BE2C (cell line): ENCODE measurements around the gene RBMS3.

Source experiments
- DNase-seq: peaks from one replicate; pipeline ENCODE4 v3.0.0-alpha.2; 2020
- H3K27me3 ChIP-seq: fragments of 250-450 bp; sonication (Bioruptor Pico); 2 replicates; pipeline ENCODE4 v1.5.1; 2020; ENCODE audit warnings: mild to moderate bottlenecking
- H3K36me3 ChIP-seq: fragments of 250-450 bp; sonication (Bioruptor Pico); 2 replicates; pipeline ENCODE4 v1.5.1; 2020; ENCODE audit warnings: mild to moderate bottlenecking
- H3K4me1 ChIP-seq: fragments of 250-450 bp; sonication (Bioruptor Pico); 2 replicates; pipeline ENCODE4 v1.5.1; 2020
- H3K4me3 ChIP-seq: 2 replicates; pipeline ENCODE4 v1.5.1; 2011; ENCODE audit warnings: low read depth, low read length
- H3K9me3 ChIP-seq: fragments of 250-450 bp; sonication (Bioruptor Pico); 2 replicates; pipeline ENCODE4 v1.5.1; 2020
- TF ChIP-seq, protein P1 (sequence below): IDR thresholded peaks from 2 replicates; pipeline ENCODE4 v1.5.1; 2012; ENCODE audit warnings: mild to moderate bottlenecking, low read depth, low read length

The RBMS3 gene

DNA sequence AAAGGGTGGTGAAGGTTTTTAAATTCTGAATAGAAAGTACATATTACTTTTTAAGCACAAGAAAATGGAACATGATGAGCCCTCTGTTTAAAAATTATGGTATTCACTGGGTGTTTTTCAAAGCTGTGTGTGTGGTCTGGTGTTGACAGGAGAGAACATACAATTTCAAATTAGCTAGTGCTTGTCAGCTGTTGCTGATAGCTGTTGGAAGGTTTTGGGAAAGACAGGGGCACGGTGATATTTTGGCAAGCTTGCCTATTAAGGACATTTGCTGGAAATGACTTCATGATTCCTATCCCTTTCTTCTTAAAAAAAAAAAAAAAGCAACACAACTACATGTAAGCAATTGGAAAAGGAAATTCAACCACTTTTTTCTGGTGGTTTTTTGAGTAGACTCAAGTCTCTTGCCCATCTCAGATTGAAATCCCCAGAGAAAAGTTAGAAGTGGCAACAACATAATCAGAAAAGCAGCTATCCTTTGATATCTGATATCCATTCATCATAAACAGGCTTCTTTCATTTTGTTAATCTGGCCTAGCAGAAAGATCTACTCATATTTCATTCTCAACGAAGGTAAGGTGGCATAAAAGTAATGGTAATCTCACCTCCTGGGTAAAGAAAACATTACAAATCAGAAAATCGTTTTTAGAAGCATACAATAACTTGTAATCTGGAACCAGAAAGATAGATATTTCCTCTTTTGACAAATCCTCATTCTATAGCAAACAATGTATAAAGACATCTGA is 130.0 kb downstream of the RBMS3 start:
- Histone ChIP-seq H3K4me3 (no peak overlapping the region), H3K4me1 (peaks cover 14% of the 10 kb centered on the region), H3K27me3 (no peaks in the 10 kb centered on the region), H3K9me3 (no peaks in the 10 kb centered on the region), H3K36me3 (no peaks in the 10 kb centered on the region)
- TF ChIP-seq, protein P1, sequence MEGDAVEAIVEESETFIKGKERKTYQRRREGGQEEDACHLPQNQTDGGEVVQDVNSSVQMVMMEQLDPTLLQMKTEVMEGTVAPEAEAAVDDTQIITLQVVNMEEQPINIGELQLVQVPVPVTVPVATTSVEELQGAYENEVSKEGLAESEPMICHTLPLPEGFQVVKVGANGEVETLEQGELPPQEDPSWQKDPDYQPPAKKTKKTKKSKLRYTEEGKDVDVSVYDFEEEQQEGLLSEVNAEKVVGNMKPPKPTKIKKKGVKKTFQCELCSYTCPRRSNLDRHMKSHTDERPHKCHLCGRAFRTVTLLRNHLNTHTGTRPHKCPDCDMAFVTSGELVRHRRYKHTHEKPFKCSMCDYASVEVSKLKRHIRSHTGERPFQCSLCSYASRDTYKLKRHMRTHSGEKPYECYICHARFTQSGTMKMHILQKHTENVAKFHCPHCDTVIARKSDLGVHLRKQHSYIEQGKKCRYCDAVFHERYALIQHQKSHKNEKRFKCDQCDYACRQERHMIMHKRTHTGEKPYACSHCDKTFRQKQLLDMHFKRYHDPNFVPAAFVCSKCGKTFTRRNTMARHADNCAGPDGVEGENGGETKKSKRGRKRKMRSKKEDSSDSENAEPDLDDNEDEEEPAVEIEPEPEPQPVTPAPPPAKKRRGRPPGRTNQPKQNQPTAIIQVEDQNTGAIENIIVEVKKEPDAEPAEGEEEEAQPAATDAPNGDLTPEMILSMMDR: no peak
- DNase-seq: no peak

DNA sequence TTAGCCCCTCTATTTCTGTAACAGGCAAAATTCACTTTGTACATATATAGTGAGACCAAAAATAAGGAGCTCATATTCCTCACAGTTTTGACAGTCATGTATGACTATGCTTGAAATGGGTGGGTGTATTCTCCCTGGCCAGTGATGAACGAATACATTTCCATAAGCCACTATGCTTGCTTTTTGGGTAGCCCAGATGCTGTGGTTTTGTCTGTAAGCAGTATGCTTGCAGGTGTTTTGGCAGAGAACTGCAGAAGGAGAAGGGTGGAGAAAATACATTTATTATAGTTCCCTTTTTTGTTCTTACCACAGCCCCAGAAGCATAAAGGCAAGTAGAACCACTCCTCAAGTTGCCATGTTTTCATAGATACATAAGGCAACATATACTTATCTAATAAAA is 131.2 kb downstream of the RBMS3 start:
- Histone ChIP-seq H3K27me3 (no peaks in the 10 kb centered on the region), H3K36me3 (no peaks in the 10 kb centered on the region), H3K4me1 (peaks cover 9% of the 10 kb centered on the region), H3K4me3 (no peak overlapping the region), H3K9me3 (no peaks in the 10 kb centered on the region)
- TF ChIP-seq, protein P1: no peak
- DNase-seq: no peak

DNA sequence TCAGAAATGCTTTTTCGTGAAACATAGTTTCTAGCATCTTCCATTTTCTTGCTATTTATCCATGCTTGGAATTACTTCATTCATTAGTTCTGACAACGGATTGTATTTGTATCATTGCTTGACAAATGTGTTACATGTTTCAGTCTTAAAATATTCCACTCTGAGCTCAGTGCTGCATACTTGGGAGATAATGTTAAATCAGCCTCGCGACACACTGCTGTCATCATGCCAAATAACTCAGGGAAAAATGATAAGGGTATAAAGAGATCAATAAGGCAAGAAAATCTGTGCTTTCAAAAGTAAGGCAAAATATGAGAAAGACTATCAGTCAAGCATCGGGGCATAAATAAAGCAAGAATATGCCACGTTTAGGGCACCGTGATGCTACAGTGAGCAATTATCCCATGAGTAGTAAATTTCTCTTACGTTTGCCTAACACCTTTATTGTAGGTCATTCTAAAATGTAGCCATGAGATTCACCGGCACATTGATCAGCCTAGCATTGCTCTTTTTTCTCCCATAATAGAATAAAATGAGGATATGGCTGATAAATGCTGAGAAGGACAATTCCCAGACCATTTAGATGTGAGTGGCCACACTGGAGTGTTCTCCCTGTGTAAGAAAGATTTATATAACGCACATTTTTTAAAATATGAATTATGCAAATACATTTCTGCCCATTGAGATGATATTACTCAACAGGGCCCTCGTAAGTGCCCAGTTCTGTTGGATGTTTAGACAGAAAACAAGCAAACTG is 133.8 kb downstream of the RBMS3 start:
- peaks cover 8% of the 10 kb centered on the region for H3K4me1 ChIP-seq
- DNase-seq: no peak
- H3K4me3 ChIP-seq: no peak overlapping the region
- no peaks in the 10 kb centered on the region for H3K36me3 ChIP-seq
- TF ChIP-seq, protein P1: no peak
- no peaks in the 10 kb centered on the region for H3K27me3 ChIP-seq
- H3K9me3 ChIP-seq: no peaks in the 10 kb centered on the region

DNA sequence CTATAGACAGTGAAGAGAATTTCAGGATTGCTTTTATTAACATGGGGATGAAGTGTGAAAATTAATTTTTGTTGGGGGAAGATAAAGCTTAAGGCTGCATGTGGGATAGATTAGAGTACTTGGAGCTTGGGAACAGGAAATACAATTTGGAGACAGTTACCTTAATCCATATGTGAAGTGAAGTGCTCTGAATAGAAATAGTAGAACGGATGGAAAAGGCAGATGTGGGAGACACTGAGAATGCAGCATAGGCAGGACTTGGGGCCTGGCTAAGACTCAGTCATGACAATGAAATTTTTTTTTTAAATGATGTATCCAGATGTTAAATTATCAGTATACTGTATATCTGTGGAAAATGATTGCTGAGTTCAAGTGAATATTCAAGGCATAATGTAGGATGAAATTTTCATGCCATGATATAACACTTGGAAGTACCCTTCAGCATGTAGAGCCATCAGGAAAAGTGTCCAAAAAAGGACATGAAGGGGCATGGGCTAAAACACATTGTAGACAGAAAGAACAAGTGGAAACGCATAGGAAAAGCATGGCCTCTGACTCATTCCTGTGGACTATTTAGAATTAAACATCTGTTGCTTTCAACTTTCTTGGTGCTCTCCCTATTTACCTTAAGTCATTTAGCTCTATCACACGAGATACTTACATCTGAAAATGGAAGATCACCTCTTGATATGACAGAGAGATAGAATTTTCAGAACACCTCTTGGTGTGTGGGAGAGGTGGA is 134.8 kb downstream of the RBMS3 start:
- no peak for DNase-seq
- Histone ChIP-seq H3K4me3 (no peak overlapping the region), H3K36me3 (no peaks in the 10 kb centered on the region), H3K4me1 (peaks cover 5% of the 10 kb centered on the region), H3K27me3 (no peaks in the 10 kb centered on the region), H3K9me3 (no peaks in the 10 kb centered on the region)
- TF ChIP-seq, protein P1: no peak

DNA sequence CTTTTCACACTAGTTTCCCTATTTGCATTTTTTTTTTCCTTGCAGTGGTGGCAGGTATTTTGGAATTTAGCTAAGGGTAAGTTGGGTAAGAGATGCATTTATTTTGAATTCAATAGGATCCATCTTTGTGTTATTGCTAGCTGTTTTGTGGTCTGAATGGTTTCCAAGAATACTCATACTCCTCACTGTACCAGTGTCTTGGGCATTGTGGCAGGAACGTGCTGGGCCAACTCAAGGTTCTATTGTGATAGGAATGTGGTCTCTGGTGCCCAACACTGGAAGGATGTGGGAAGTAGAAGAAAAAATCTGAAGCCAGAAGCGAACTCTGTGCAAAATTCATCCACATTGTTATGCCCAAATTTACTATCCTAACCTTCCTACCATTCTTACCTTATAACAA is 135.6 kb downstream of the RBMS3 start:
- H3K36me3 ChIP-seq: no peaks in the 10 kb centered on the region
- TF ChIP-seq, protein P1: no peak
- no peak for DNase-seq
- no peak overlapping the region for H3K4me3 ChIP-seq
- H3K4me1 ChIP-seq: peaks cover 5% of the 10 kb centered on the region
- H3K27me3 ChIP-seq: no peaks in the 10 kb centered on the region
- no peaks in the 10 kb centered on the region for H3K9me3 ChIP-seq

DNA sequence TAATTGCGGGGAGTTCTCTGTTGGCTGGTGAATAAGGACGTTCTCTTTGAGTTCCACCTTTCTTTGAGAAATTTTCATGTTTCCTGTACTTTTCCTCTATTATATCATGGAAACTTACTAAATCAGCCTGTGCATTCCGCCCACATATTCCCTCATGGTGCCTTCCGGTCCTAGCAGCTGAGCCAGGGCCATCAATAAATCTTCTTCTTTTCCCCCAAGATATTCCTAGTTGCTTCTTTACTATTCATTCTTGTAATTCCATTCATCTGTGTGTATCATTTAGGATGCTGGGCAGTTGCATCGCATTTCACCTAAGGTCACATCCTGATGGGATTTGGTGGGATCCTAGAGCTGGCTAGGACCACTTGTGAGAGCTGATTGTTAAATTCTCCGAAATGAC is 139.2 kb downstream of the RBMS3 start:
- Histone ChIP-seq H3K4me1 (peaks cover 5% of the 10 kb centered on the region), H3K4me3 (no peak overlapping the region), H3K9me3 (no peaks in the 10 kb centered on the region), H3K27me3 (no peaks in the 10 kb centered on the region), H3K36me3 (no peaks in the 10 kb centered on the region)
- no peak for DNase-seq
- TF ChIP-seq, protein P1: no peak
